Breast epithelium (tissue), 4 donors: ENCODE results near the gene PLEKHO2. TPM values are rescaled to one million over a fixed set of nuclear protein-coding genes. Genes with fewer than 3 reads are reported as not detected.

Experiments
- DNase-seq, 2 donors: peaks; one replicate each; pipeline ENCODE4 v3.0.0-alpha.2; 2019; ENCODE audit warnings: low spot score in 2 of 2
- H3K27ac ChIP-seq, 2 donors: fragments of 200-600 bp; sonication (generic) in 1 of 2; one replicate each; pipeline ENCODE4 v1.5.1; 2016 to 2019; ENCODE audit warnings: mild to moderate bottlenecking in 1 of 2
- H3K27me3 ChIP-seq, 2 donors: fragments of 200-600 bp; sonication (generic) in 1 of 2; one replicate each; pipeline versions ENCODE4 v1.5.1 to v1.6.0; 2017 to 2019; ENCODE audit warnings: control low read depth in 1 of 2, mild to moderate bottlenecking in 1 of 2
- H3K36me3 ChIP-seq: fragments of 200-600 bp; one replicate; pipeline ENCODE4 v1.5.1; 2019
- H3K4me1 ChIP-seq, 2 donors: fragments of 200-600 bp; sonication (generic); one replicate each; pipeline ENCODE4 v1.5.1; 2016 to 2019; ENCODE audit warnings: control low read depth in 1 of 2
- H3K4me3 ChIP-seq, 3 donors: fragments of 200-600 bp; sonication (generic); 1 replicate in 2 of 3; 2 replicates in 1 of 3; pipeline ENCODE4 v1.5.1; 2016 to 2019; ENCODE audit warnings: mild to moderate bottlenecking in 3 of 3, moderate library complexity in 2 of 3
- H3K9me3 ChIP-seq, 2 donors: fragments of 200-600 bp; sonication (generic) in 1 of 2; one replicate each; pipeline ENCODE4 v1.5.1; 2016 to 2019; ENCODE audit warnings: control low read depth in 1 of 2
- POLR2A ChIP-seq: fragments of 450-650 bp; IDR thresholded peaks from one replicate; pipeline ENCODE4 v1.6.1; 2016; ENCODE audit warnings: antibody characterized with exemption, mild to moderate bottlenecking, moderate library complexity
- POLR2AphosphoS5 ChIP-seq, 3 donors: sonication (generic); formaldehyde crosslinking; IDR thresholded peaks; one replicate each; pipeline ENCODE4 v1.6.1; 2017; ENCODE audit warnings: antibody characterized with exemption in 3 of 3
- intact Hi-C: fragments of 100-400 bp; cut with DNase I; formaldehyde crosslinking; loops from one replicate; pipeline ENCODE4 v1.15.1; 2023; ENCODE audit warnings: low total_unique reads
- total RNA-seq, 3 donors: library from RNA; depleted of rRNA; stranded (reverse); fragments of >200 nt; gene quantifications; one replicate each; pipeline ENCODE4 v1.1.0, GENCODE V29; 2016
- TF ChIP-seq, protein P1 (sequence below), 3 donors: fragments of 450-650 bp; IDR thresholded peaks; one replicate each; pipeline ENCODE4 v1.5.1; 2016 to 2017; ENCODE audit warnings: antibody characterized with exemption in 3 of 3, mild to moderate bottlenecking in 3 of 3, moderate library complexity in 3 of 3

The PLEKHO2 gene
- total RNA-seq, 3 donors from 2014 or later, result 21.1 to 33.3 (median 26.5) TPM

- Histone ChIP-seq H3K27ac (peak overlapping the region; percentile 94 to 96), H3K4me3 (peak overlapping the region; percentile 72 to 95 (median 91)), H3K9me3 (no peaks in the 10 kb centered on the region), H3K27me3 (no peaks in the 10 kb centered on the region), H3K4me1 (peaks cover 0 to 6% of the 10 kb centered on the region in 2 donors), H3K36me3 (no peaks in the 10 kb centered on the region)
- intact Hi-C loops, result no loop called here
- no peak for TF ChIP-seq POLR2AphosphoS5 (IDR thresholded peaks at IDR 0.05)
- TF ChIP-seq, protein P1, sequence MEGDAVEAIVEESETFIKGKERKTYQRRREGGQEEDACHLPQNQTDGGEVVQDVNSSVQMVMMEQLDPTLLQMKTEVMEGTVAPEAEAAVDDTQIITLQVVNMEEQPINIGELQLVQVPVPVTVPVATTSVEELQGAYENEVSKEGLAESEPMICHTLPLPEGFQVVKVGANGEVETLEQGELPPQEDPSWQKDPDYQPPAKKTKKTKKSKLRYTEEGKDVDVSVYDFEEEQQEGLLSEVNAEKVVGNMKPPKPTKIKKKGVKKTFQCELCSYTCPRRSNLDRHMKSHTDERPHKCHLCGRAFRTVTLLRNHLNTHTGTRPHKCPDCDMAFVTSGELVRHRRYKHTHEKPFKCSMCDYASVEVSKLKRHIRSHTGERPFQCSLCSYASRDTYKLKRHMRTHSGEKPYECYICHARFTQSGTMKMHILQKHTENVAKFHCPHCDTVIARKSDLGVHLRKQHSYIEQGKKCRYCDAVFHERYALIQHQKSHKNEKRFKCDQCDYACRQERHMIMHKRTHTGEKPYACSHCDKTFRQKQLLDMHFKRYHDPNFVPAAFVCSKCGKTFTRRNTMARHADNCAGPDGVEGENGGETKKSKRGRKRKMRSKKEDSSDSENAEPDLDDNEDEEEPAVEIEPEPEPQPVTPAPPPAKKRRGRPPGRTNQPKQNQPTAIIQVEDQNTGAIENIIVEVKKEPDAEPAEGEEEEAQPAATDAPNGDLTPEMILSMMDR (IDR thresholded peaks at IDR 0.05), result no peak
- no peak for TF ChIP-seq POLR2A
- no peak for DNase-seq
These were observed 2.3 kb downstream of the PLEKHO2 start for GRCh38 chr15:64843991-64844390.

GRCh38 chr15:64844576-64845145 is 2.9 kb downstream of the PLEKHO2 start:
- Histone ChIP-seq H3K4me1 (peaks cover 0 to 6% of the 10 kb centered on the region in 2 donors), H3K36me3 (no peaks in the 10 kb centered on the region), H3K27me3 (no peaks in the 10 kb centered on the region), H3K9me3 (no peaks in the 10 kb centered on the region), H3K4me3 (peak overlapping the region; percentile 22 to 95 (median 91)), H3K27ac (peak overlapping the region; percentile 94 to 96)
- TF ChIP-seq POLR2AphosphoS5 (IDR thresholded peaks at IDR 0.05), result no peak
- no peak for TF ChIP-seq POLR2A
- TF ChIP-seq, protein P1 (IDR thresholded peaks at IDR 0.05), result no peak
- DNase-seq, result no peak
- intact Hi-C loops, result no loop called here

DNA sequence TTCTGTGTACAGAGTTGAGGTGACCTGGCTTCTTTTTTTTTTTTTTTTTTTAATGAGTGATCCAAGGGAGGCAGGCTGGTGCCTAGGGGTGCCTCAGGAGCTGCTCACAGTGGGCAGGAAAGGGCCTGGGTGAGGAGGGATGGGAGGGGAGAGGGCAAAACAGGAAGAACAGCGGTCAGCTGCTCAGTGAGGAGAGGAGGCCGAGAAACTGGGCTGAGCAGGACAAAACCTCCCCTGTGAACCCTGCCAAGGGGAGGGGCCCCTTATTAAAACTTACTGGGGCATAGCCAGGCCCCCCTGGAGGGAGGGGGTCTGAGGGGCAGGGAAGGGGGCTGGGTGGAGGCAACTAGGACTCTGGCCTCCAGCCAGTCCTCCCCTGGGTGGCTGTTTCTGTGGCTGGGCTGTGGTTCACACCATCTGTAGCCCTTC is 3.5 kb downstream of the PLEKHO2 start:
- H3K27ac ChIP-seq, result peak overlapping the region; percentile 86 to 94
- H3K36me3 ChIP-seq, result no peaks in the 10 kb centered on the region
- H3K9me3 ChIP-seq, result no peaks in the 10 kb centered on the region
- peak overlapping the region; percentile 22 to 95 (median 91) for H3K4me3 ChIP-seq
- TF ChIP-seq POLR2A (no peak), POLR2AphosphoS5 (IDR thresholded peaks at IDR 0.05) (no peak)
- TF ChIP-seq, protein P1 (IDR thresholded peaks at IDR 0.05), result no peak
- DNase-seq, result peak in 1 of 2 donors; percentile 27
- H3K4me1 ChIP-seq, result peaks cover 0 to 6% of the 10 kb centered on the region in 2 donors
- no peaks in the 10 kb centered on the region for H3K27me3 ChIP-seq
- intact Hi-C loops, result no loop called here

DNA sequence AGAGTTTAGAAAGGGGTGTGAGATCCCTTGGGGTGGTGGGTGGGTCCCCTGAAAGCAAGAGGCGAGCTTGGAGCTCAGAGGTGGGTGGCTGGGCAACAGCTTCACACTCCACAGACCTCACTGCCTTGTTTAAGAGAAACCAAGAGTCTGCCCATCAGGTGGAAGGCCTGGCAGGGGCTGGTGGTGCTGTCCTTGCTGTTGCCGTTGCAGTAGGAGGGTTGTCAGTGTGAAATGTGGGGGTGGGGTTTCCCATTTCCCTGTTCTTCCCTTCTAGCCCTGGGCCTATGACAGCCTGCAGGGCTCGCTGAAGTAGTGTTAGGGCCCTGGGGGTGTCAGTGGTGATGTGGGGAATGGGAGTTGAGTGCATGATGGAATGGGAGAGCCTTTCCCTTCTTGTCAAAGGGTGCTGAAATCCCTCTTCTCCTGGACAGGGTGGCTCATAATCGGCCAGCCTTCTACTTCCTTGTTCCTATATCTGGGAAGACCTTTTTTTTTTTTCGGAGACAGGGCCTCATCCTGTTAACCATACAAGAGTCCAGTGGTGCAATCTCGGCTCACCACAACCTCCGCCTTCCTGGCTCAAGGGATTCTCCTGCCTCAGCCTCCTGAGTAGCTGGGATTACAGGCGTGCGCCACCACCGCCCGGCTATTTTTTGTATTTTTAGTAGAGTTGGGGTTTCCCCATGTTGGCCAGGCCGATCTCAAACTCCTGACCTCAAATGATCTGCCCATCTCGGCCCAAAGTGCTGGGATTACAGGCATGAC is 4.3 kb downstream of the PLEKHO2 start:
- H3K27ac ChIP-seq, result peak overlapping the region; percentile 86 to 94
- H3K4me3 ChIP-seq, result peak overlapping the region in 2 of 3 donors; percentile 91 to 95
- H3K36me3 ChIP-seq, result no peaks in the 10 kb centered on the region
- no peak for DNase-seq
- H3K27me3 ChIP-seq, result no peaks in the 10 kb centered on the region
- H3K9me3 ChIP-seq, result no peaks in the 10 kb centered on the region
- H3K4me1 ChIP-seq, result peaks cover 0 to 11% of the 10 kb centered on the region in 2 donors
- TF ChIP-seq, protein P1 (IDR thresholded peaks at IDR 0.05), result no peak
- TF ChIP-seq POLR2A (no peak), POLR2AphosphoS5 (IDR thresholded peaks at IDR 0.05) (no peak)
- intact Hi-C loops, result no loop called here

- H3K27me3 ChIP-seq, result no peaks in the 10 kb centered on the region
- no peaks in the 10 kb centered on the region for H3K9me3 ChIP-seq
- H3K4me1 ChIP-seq, result peaks cover 0 to 14% of the 10 kb centered on the region in 2 donors
- no peak for TF ChIP-seq POLR2A
- H3K4me3 ChIP-seq, result no peak overlapping the region
- no peak overlapping the region for H3K27ac ChIP-seq
- no peak for DNase-seq
- intact Hi-C loops, result no loop called here
- no peaks in the 10 kb centered on the region for H3K36me3 ChIP-seq
These were observed 5.3 kb downstream of the PLEKHO2 start for GRCh38 chr15:64847016-64847415.
